HFF-Myc (cell line): ENCODE measurements around the gene RPL4.
A peak's percentile ranks its signal among the peaks of the same experiment; 100 is the strongest.

Source experiments
- DNase-seq: peaks from one replicate; pipeline ENCODE4 v3.0.0-alpha.2; 2011; ENCODE audit warnings: low read depth; ENCODE audit errors: extremely low read depth
- H3K4me3 ChIP-seq: replicated peaks from 2 replicates; pipeline ENCODE4 v1.5.1; 2011; ENCODE audit warnings: low read depth, mild to moderate bottlenecking, control low read depth, low read length
- TF ChIP-seq, protein P1 (sequence below): IDR thresholded peaks from 2 replicates; pipeline ENCODE4 v1.5.1; 2012; ENCODE audit warnings: mild to moderate bottlenecking, low read depth, low read length, control low read depth; ENCODE audit errors: missing control alignments

RPL4 gene

GRCh38 chr15:66498501-66499386 lies 5.9 kb downstream of the RPL4 start:
- no peak for DNase-seq

GRCh38 chr15:66497502-66498455 lies 6.9 kb downstream of the RPL4 start, which contains the start of gene SNAPC5:
SNAPC5 (minus strand) TSS chr15:66497762; CDS start chr15:66497731, 31 bp downstream.
- peak; percentile 90 for DNase-seq
- TF ChIP-seq, protein P1, sequence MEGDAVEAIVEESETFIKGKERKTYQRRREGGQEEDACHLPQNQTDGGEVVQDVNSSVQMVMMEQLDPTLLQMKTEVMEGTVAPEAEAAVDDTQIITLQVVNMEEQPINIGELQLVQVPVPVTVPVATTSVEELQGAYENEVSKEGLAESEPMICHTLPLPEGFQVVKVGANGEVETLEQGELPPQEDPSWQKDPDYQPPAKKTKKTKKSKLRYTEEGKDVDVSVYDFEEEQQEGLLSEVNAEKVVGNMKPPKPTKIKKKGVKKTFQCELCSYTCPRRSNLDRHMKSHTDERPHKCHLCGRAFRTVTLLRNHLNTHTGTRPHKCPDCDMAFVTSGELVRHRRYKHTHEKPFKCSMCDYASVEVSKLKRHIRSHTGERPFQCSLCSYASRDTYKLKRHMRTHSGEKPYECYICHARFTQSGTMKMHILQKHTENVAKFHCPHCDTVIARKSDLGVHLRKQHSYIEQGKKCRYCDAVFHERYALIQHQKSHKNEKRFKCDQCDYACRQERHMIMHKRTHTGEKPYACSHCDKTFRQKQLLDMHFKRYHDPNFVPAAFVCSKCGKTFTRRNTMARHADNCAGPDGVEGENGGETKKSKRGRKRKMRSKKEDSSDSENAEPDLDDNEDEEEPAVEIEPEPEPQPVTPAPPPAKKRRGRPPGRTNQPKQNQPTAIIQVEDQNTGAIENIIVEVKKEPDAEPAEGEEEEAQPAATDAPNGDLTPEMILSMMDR, result peak; percentile 92
- peak within 1 kb of the TSS; percentile 89 for H3K4me3 ChIP-seq

More at GRCh38 chr15:66498501-66499386, 5.9 kb downstream of the RPL4 start:
- H3K4me3 ChIP-seq, result no peak overlapping the region
- TF ChIP-seq, protein P1, result peak; percentile 15

GRCh38 chr15:66496951-66497501 lies 7.6 kb downstream of the RPL4 start:
- TF ChIP-seq, protein P1, result no peak
- DNase-seq, result no peak
- peak overlapping the region; percentile 89 for H3K4me3 ChIP-seq

DNA sequence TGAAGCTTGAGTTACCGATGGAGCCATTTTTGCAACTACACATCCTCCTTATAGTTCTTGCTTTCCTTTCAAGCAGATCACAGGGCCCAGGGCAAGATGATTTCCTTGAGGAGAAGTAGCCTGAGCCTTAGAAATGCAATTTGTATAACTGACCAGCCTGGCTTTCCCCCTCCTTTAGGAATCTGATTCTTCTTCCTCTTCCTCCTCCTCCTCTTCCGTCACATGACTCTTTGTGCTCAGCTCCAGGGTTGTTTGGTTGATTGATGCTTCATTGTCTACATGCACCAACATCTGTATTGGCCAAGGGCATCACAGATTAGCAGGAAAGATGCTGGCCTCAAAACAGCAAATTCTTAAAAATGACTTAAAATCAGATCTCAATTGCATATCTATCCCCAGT lies 10.4 kb downstream of the RPL4 start:
- DNase-seq, result no peak
- TF ChIP-seq, protein P1, result no peak
- no peak overlapping the region for H3K4me3 ChIP-seq

GRCh38 chr15:66491846-66492245 lies 12.8 kb downstream of the RPL4 start:
- DNase-seq, result no peak
- TF ChIP-seq, protein P1, result no peak

DNA sequence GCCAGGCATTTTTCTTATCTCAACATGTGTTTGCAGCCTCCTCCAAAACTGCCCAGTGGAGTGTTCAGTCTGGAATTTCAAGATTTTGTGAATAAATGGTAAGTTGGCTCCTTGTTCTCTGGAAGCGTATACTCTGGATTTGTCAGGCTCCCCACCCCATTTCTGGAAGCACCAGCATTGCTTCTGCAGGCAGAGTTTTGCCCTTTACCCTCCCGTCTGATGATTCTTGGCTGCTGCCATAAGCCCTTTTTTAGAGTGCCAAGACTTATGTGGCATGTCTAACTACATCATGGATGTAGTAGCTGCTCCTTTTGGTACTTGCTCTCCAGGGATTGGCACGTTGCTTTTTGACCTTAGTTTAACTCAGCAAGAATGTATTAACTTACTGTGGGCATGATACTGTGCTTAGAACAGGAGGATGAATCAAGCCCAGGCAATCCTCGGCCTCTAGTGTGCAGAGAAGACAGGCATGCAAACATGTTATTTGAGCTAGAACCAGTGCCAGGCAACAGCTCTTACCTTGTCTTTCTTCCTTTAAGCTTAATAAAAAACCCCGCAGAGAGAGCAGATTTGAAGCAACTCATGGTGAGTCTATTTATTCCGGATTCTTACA lies 15.4 kb downstream of the RPL4 start:
- DNase-seq, result no peak
- TF ChIP-seq, protein P1, result no peak
- H3K4me3 ChIP-seq, result no peak overlapping the region

More at GRCh38 chr15:66491846-66492245, 12.8 kb downstream of the RPL4 start:
- no peak overlapping the region for H3K4me3 ChIP-seq
